ENCODE measurements around the gene EWSR1.

GRCh38 chr22:29344137-29344536 is 76.1 kb downstream of the EWSR1 start:
- TF ChIP-seq, protein P1, sequence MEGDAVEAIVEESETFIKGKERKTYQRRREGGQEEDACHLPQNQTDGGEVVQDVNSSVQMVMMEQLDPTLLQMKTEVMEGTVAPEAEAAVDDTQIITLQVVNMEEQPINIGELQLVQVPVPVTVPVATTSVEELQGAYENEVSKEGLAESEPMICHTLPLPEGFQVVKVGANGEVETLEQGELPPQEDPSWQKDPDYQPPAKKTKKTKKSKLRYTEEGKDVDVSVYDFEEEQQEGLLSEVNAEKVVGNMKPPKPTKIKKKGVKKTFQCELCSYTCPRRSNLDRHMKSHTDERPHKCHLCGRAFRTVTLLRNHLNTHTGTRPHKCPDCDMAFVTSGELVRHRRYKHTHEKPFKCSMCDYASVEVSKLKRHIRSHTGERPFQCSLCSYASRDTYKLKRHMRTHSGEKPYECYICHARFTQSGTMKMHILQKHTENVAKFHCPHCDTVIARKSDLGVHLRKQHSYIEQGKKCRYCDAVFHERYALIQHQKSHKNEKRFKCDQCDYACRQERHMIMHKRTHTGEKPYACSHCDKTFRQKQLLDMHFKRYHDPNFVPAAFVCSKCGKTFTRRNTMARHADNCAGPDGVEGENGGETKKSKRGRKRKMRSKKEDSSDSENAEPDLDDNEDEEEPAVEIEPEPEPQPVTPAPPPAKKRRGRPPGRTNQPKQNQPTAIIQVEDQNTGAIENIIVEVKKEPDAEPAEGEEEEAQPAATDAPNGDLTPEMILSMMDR (conservative IDR thresholded peaks at IDR 0.05; ENCODE audit: low read depth in 2 of 2) = no peak
- no peak for TF ChIP-seq EZH2phosphoT487 (IDR thresholded peaks at IDR 0.05; ENCODE audit: unreplicated experiment)
- no peak for TF ChIP-seq EZH2 (IDR thresholded peaks at IDR 0.05; ENCODE audit: low read depth, unreplicated experiment)
- no peak for TF ChIP-seq REST (IDR thresholded peaks at IDR 0.05; ENCODE audit: unreplicated experiment)
- TF ChIP-seq ZNF331 (CRISPR knock-in tag; IDR thresholded peaks at IDR 0.05; ENCODE audit: low read depth) = no peak
- TF ChIP-seq JUNB (IDR thresholded peaks at IDR 0.05; ENCODE audit: unreplicated experiment) = no peak
- TF ChIP-seq, protein P2, sequence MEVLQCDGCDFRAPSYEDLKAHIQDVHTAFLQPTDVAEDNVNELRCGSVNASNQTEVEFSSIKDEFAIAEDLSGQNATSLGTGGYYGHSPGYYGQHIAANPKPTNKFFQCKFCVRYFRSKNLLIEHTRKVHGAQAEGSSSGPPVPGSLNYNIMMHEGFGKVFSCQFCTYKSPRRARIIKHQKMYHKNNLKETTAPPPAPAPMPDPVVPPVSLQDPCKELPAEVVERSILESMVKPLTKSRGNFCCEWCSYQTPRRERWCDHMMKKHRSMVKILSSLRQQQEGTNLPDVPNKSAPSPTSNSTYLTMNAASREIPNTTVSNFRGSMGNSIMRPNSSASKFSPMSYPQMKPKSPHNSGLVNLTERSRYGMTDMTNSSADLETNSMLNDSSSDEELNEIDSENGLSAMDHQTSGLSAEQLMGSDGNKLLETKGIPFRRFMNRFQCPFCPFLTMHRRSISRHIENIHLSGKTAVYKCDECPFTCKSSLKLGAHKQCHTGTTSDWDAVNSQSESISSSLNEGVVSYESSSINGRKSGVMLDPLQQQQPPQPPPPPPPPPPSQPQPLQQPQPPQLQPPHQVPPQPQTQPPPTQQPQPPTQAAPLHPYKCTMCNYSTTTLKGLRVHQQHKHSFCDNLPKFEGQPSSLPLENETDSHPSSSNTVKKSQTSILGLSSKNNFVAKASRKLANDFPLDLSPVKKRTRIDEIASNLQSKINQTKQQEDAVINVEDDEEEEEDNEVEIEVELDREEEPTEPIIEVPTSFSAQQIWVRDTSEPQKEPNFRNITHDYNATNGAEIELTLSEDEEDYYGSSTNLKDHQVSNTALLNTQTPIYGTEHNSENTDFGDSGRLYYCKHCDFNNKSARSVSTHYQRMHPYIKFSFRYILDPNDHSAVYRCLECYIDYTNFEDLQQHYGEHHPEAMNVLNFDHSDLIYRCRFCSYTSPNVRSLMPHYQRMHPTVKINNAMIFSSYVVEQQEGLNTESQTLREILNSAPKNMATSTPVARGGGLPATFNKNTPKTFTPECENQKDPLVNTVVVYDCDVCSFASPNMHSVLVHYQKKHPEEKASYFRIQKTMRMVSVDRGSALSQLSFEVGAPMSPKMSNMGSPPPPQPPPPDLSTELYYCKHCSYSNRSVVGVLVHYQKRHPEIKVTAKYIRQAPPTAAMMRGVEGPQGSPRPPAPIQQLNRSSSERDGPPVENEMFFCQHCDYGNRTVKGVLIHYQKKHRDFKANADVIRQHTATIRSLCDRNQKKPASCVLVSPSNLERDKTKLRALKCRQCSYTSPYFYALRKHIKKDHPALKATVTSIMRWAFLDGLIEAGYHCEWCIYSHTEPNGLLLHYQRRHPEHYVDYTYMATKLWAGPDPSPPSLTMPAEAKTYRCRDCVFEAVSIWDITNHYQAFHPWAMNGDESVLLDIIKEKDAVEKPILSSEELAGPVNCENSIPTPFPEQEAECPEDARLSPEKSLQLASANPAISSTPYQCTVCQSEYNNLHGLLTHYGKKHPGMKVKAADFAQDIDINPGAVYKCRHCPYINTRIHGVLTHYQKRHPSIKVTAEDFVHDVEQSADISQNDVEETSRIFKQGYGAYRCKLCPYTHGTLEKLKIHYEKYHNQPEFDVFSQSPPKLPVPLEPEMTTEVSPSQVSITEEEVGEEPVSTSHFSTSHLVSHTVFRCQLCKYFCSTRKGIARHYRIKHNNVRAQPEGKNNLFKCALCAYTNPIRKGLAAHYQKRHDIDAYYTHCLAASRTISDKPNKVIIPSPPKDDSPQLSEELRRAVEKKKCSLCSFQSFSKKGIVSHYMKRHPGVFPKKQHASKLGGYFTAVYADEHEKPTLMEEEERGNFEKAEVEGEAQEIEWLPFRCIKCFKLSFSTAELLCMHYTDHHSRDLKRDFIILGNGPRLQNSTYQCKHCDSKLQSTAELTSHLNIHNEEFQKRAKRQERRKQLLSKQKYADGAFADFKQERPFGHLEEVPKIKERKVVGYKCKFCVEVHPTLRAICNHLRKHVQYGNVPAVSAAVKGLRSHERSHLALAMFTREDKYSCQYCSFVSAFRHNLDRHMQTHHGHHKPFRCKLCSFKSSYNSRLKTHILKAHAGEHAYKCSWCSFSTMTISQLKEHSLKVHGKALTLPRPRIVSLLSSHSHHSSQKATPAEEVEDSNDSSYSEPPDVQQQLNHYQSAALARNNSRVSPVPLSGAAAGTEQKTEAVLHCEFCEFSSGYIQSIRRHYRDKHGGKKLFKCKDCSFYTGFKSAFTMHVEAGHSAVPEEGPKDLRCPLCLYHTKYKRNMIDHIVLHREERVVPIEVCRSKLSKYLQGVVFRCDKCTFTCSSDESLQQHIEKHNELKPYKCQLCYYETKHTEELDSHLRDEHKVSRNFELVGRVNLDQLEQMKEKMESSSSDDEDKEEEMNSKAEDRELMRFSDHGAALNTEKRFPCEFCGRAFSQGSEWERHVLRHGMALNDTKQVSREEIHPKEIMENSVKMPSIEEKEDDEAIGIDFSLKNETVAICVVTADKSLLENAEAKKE (CRISPR knock-in tag; IDR thresholded peaks at IDR 0.05) = no peak
- no peak for TF ChIP-seq POLR2AphosphoS5 (IDR thresholded peaks at IDR 0.05; ENCODE audit: low read depth)
- TF ChIP-seq NANOG (IDR thresholded peaks at IDR 0.05; ENCODE audit: borderline replicate concordance) = no peak

All from GM23338 (cell line).